ENCODE measurements around the gene PALM2AKAP2.

The PALM2AKAP2 gene

DNA sequence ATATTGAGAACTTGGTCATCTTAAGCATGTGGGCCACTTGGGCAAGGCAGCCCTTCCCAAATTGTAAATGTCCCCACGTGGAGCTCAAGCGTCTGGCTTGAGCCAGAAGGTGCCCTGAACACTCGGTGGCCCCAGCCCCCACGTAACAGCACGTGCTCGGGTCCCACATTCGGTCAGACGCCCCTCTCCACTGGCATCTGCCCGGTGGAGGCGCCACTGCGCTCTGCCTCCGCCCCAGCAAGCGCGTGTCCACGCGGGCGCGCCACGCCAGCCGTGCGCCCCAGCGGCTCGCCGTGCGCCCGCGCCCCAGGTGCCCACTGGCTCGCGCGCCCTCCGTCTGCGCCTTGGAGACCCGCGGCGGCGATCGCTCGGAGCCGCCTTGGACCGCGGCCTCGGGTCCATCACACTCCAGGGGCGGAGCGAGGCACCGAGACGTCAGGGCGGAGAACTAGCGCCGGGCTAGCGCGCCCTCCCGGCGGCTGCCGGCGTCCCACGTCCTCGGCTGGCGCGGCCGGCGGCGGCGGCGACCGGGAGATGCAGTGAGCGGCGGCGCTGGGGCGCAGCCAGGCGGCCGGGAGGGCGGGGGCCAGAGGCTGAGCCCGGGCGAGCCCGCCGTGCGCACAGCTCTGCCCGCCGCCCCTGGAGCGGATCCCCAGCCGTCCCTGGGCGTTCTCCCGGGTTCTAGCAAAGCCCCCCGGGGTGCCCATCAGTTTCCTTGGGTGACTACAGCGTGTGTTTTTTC lies at the start of gene PALM2AKAP2:
Gene PALM2AKAP2, plus strand, starts transcription at position 488 of the 742 bp plus-strand sequence. CDS start 291 bp downstream, outside the sequence.
- FAIRE-seq: no peak

DNA sequence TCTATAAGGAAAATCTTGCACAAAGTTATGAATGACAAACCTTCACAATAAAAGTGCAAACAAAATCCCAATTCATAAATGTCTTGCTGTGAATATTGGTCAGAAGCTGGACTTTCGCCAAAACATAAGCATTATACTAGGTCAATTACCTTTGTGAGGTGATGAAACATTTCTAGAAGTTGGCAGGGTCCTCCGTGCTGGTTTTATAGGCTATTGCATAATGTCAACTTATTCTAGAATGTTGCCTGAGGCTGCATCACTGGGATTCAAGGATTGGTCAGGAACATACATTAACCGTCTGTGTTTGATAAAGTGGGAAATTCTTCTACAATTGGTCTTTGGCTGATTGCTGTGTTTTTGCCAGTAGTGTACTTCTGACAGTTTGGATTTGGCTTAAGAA lies 49.8 kb upstream of the PALM2AKAP2 start:
- no peak for FAIRE-seq

DNA sequence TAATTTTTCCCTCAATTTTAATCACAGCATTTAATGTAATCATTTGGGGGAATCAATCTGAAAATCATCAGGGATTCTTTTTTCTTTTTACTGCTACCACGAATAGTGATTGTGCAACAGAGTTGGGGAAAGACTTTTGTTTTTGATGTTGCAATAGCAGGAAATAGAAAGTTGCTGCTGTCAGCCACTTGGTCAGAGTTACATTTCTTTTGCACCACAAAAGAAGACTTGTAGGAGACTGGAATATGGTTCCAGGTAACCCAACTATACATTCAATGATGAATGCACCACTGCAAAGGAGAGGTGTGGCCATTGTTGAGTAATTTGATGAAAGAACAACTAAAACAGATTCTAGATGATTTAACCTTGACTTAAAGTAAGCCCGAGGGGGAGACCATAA lies 46.3 kb upstream of the PALM2AKAP2 start:
- no peak for FAIRE-seq

DNA sequence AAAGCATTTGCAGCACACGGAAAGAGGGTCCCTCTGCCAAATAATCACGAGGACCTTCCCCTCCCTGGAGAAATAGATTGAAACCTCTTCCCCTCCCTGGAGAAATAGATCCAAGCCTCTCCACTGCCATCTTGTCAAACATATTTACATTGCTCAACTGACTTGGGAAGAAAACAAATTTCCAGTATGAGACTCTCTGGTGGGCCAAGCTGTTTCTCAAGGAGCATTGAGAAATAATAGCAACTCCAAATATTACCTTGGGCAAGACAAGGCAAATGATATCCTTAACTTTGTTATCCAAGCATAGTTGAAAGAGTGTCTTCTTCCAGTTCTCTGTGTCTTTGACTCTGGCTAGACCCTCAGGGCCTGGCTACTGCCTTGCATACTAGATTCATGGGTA lies 45.2 kb upstream of the PALM2AKAP2 start:
- FAIRE-seq: no peak

DNA sequence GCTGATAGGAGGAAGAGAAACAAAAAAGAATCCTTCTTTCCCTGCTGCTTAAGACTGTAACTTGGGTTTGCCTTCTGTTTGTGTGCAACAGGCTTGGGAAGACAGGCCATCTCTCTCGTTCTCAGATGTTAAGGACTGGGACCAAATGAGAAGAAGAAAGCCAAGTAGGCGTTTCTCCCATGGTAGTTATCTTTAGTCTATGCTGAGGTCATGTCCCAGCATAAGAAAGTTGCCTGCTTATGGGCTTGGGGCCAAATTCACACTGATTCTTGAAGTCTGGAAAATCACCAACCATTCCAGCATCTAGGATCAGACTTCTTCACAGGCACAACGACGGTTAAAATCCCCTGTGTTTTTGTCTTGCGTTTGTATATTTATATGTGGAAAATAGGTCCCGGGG lies 44.2 kb upstream of the PALM2AKAP2 start:
- no peak for FAIRE-seq

DNA sequence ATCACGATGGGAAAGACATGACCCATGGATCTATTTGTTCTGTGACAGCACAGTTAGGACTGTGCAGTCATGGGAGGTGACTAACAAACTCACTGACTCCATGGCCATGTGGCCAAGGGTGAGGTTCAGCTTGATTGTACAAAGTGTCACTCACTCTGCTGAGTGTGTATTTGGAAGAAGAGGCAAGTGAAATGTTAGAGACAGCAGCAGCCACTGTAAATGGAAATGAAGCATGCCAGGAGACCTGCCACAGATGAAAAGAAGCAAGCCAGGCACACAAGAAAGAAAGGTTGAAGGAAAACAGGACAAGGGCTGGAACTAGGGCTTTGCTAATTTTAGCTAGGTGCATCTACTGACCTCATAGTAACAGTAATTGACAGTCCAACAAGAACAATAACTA lies 42.7 kb upstream of the PALM2AKAP2 start:
- FAIRE-seq: no peak

- FAIRE-seq: no peak
Measured at GRCh38 chr9:109739760-109740159, 40.2 kb upstream of the PALM2AKAP2 start.

DNA sequence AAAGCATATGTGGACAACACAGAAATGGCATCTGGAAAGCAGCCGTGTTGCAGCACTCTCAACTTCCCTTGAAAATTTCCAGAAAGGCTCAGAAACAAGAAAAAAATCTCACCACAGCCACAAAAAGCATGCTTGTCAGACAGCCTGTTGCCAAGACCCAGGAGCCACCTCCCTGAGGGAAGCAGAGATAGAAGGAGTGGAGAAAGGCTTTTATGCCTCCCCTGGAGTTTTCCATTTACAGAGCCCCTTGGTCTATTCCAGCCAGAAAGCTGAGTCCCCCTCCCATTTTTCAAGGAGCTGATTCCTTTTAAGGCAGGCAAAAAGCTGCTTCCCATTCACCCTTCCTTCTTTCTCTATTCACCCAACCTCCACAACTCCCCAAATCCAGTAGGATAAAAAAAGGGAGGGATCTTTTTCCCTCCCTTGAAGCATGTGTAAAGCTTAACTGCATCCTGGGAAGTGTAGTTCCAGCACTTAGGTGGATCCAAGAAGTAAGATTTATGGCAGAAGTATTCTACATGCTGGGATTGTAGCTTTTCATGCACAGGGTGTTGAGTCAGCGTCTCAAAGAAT lies 37.1 kb upstream of the PALM2AKAP2 start:
- FAIRE-seq: no peak

DNA sequence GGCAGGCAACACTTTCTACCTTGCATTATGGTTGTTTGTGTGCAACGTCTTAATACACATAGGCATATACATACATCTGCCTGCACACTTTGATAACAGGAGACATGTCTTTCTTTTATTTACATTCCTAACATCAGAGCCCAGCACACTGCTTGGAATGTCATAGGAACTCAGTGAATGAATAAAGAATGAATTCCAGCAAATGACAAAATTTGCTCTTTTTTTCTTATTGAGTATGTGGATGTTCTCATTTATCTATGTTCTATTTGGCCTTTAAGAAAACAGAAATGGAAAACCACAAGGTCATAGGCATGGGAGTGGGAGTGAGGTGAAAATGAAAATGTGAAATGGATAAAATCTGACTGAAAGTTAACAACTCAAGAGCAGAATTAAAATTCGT lies 36.3 kb upstream of the PALM2AKAP2 start:
- no peak for FAIRE-seq

DNA sequence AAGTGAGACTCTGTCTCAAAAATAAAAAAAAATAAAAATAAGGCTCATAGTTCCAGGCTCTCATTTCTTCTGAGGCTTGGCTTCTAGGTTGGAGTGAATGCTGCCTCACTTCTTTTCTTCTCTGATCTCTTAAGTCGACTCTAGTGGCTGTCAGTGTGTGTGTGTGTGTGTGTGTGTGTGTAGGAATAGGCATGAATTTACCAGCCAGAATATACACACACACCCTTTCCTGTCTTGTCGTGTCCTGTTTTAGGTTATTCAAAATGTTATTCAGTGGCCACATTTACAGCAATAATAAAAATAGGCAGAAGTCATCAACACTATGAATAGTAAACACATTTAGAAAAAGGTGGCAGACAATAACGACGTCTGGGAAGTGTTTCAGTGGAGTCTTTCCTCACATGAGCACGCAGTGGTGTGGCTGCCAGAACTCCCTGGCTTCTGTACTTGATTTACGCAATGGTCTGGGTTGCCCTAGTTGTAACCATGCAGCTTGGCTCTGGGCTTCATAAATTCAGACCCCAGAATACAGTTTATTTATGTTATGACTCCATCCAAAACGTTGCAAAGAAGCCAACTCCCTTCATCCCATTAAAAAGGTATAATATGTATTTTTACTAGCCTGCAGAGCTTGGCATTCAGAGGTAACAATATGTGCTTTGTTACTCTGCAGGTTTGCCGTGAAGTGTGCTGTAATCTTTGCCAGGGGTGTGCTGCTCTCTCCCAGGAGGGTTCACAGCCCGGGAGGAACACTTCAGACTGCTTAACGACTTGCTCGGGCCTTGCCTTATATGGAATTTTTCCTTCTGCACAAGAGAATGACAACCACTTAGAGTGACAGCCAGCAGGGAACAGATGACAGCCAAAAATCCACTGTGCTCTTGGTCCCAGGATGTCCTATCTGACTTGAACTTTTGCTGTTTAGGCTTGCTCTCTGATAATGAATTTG lies 34.4 kb upstream of the PALM2AKAP2 start:
- FAIRE-seq: no peak

DNA sequence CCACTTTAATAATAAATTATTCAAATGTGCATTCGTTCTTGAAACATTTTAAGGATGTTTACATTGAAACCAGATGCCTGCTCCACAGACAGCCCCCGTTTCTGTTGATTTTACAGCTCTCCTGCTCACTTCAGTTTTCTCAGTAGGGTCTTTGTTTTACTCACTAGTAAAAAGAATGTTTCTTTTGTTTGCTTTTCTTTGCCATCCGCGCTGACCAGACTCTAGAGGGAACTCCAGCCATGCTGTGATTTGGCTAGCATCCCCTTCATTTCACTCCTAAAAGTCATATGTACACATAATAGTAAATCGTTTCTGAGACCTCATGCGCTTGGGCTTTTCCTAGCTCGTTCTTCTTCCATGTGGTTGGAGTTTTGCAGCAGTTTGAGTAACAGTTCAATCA lies 28.7 kb upstream of the PALM2AKAP2 start:
- FAIRE-seq: no peak

GRCh38 chr9:109753308-109753707 lies 26.7 kb upstream of the PALM2AKAP2 start:
- no peak for FAIRE-seq

GRCh38 chr9:109755040-109755439 lies 25.0 kb upstream of the PALM2AKAP2 start:
- no peak for FAIRE-seq

GRCh38 chr9:109759589-109759988 lies 20.4 kb upstream of the PALM2AKAP2 start:
- no peak for FAIRE-seq

GRCh38 chr9:109765278-109765677 lies 14.7 kb upstream of the PALM2AKAP2 start:
- FAIRE-seq: no peak

- no peak for FAIRE-seq
Measured at GRCh38 chr9:109765830-109766229, 14.2 kb upstream of the PALM2AKAP2 start.

GRCh38 chr9:109766351-109766750 lies 13.6 kb upstream of the PALM2AKAP2 start:
- no peak for FAIRE-seq

DNA sequence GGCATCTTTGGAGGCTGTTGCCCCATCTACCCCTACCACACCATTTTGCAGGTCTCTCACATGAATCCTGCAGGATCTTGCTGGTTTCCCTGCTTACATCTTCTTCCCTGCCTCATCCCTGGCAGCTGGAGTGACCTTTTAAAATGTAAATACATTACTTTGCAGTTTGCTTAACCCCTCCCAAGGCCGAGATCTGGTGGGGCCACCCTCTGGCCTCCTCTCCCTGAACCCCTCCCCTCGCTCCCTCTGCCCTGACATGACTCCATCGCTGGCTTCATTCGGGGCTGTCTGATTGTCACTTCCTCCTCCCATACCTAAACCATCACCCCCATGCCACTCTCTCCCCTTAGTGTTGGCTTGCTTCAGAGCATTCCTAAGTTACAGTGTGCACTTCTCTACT lies 12.6 kb upstream of the PALM2AKAP2 start:
- FAIRE-seq: no peak

GRCh38 chr9:109767814-109768213 lies 12.2 kb upstream of the PALM2AKAP2 start:
- FAIRE-seq: no peak

- no peak for FAIRE-seq
Measured at GRCh38 chr9:109769250-109769649, 10.7 kb upstream of the PALM2AKAP2 start.

DNA sequence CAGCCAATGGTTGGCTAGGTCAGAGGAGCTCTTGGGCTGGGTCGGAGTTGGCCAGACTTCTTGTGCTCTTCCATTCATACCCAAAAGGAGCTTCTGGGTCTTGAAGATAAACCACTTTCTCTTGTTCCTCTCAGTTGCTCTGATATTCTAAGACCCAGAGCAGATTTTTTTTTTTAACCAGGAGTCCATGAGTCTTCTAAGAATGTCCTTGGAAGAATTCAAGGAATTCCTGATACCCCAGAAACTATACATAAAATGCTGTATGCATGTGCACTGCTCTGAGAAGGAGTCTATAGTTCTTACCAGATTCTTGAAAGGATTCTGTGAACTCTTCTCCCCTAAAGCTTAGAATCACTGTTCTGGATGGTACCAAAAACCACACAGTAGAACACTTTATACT lies 9.9 kb upstream of the PALM2AKAP2 start:
- no peak for FAIRE-seq

GRCh38 chr9:109771087-109771486 lies 8.9 kb upstream of the PALM2AKAP2 start:
- FAIRE-seq: no peak

GRCh38 chr9:109771796-109772531 lies 8.0 kb upstream of the PALM2AKAP2 start:
- FAIRE-seq: no peak

Data from G401.6 (cell line).